Uterus (tissue), 2 donors: ENCODE results near the gene BTBD6.

Experiments
- POLR2A ChIP-seq, 2 donors: fragments of 450-650 bp; IDR thresholded peaks; one replicate each; pipeline ENCODE4 v1.6.1; 2016; ENCODE audit warnings: antibody characterized with exemption in 2 of 2, mild to moderate bottlenecking in 1 of 2, moderate library complexity in 1 of 2
- TF ChIP-seq, protein P1 (sequence below), 4 experiments: fragments of 200-600 bp in 2 of 4; fragments of 450-650 bp in 2 of 4; sonication (generic) in 2 of 4; IDR thresholded peaks; one replicate each; pipeline ENCODE4 v1.5.1; 2016 to 2019; ENCODE audit warnings: antibody characterized with exemption in 4 of 4, mild to moderate bottlenecking in 2 of 4, moderate library complexity in 1 of 4

DNA sequence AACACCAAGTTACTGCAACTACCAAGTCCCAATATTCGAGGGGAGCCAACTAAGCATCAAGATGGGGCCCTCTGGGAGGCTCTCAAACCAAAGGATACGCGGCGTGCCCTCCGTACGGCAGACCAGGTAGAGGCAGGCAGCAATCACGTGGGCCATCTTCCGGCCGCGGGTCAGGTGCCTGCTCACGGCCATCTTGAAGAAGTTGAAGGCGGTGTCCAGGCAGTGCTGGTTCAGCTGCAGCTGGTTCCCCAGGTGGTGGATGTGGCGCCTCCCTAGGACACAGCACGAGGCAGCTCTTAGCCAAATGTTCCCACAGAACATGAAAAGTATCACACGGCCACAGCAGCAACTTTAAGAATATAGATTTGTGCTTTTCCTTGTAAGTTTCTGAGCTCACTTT, 24.3 kb downstream of the BTBD6 start:
- TF ChIP-seq, protein P1, sequence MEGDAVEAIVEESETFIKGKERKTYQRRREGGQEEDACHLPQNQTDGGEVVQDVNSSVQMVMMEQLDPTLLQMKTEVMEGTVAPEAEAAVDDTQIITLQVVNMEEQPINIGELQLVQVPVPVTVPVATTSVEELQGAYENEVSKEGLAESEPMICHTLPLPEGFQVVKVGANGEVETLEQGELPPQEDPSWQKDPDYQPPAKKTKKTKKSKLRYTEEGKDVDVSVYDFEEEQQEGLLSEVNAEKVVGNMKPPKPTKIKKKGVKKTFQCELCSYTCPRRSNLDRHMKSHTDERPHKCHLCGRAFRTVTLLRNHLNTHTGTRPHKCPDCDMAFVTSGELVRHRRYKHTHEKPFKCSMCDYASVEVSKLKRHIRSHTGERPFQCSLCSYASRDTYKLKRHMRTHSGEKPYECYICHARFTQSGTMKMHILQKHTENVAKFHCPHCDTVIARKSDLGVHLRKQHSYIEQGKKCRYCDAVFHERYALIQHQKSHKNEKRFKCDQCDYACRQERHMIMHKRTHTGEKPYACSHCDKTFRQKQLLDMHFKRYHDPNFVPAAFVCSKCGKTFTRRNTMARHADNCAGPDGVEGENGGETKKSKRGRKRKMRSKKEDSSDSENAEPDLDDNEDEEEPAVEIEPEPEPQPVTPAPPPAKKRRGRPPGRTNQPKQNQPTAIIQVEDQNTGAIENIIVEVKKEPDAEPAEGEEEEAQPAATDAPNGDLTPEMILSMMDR (IDR thresholded peaks at IDR 0.05) = no peak
- TF ChIP-seq POLR2A (IDR thresholded peaks at IDR 0.05) = no peak
